Keratinocyte (primary cell): Measurements from ENCODE around the gene SSTR4. TPM values are rescaled to one million over a fixed set of nuclear protein-coding genes. Genes with fewer than 3 reads are reported as not detected.

Source experiments
- DNase-seq: peaks from one replicate; pipeline ENCODE4 v3.0.0-alpha.2; 2011; ENCODE audit warnings: low read depth, missing footprints, low spot score
- FAIRE-seq: peaks from 2 replicates; lab custom pipeline; 2011; peaks lifted over from hg19 to GRCh38; lab: Jason Lieb, UNC
- H2AFZ ChIP-seq: 2 replicates; pipeline ENCODE4 v1.6.0; 2012; ENCODE audit warnings: low read length, control low read depth, inconsistent platforms; ENCODE audit not compliant: control insufficient read depth
- H3K27ac ChIP-seq: 2 replicates; pipeline ENCODE4 v1.5.1; 2011; ENCODE audit warnings: low read length; ENCODE audit not compliant: control insufficient read depth, insufficient read depth
- H3K27me3 ChIP-seq: 3 replicates; pipeline ENCODE4 v1.6.0; 2011; ENCODE audit warnings: low read length; ENCODE audit not compliant: control insufficient read depth, insufficient read depth; ENCODE audit errors: extremely low read depth
- H3K36me3 ChIP-seq, 2 experiments: 2 replicates in 1 of 2; 3 replicates in 1 of 2; pipeline ENCODE4 v1.5.1; 2011; ENCODE audit warnings: low read length in 2 of 2, mild to moderate bottlenecking in 1 of 2; ENCODE audit not compliant: control insufficient read depth in 2 of 2, insufficient read depth in 2 of 2; ENCODE audit errors: extremely low read depth in 1 of 2
- H3K4me1 ChIP-seq: 3 replicates; pipeline ENCODE4 v1.5.1; 2011; ENCODE audit warnings: low read length; ENCODE audit not compliant: control insufficient read depth, insufficient read depth; ENCODE audit errors: extremely low read depth
- H3K4me2 ChIP-seq: 3 replicates; pipeline ENCODE4 v1.6.0; 2011; ENCODE audit warnings: low read depth, low read length; ENCODE audit not compliant: control insufficient read depth, insufficient read depth; ENCODE audit errors: extremely low read depth
- H3K4me3 ChIP-seq, 3 experiments: fragments of 200-600 bp in 1 of 3; sonication (generic) in 1 of 3; 2 replicates in 2 of 3; 3 replicates in 1 of 3; pipeline ENCODE4 v1.5.1; 2011 to 2016; ENCODE audit warnings: low read length in 3 of 3, mild to moderate bottlenecking in 3 of 3, control low read depth in 2 of 3, inconsistent platforms in 1 of 3, low read depth in 1 of 3, mixed read lengths in 1 of 3, mixed run types in 1 of 3, moderate library complexity in 1 of 3; ENCODE audit not compliant: control insufficient read depth in 2 of 3, insufficient read depth in 2 of 3; ENCODE audit errors: extremely low read depth in 1 of 3
- H3K79me2 ChIP-seq: 2 replicates; pipeline ENCODE4 v1.6.0; 2012; ENCODE audit warnings: low read length; ENCODE audit not compliant: control insufficient read depth, insufficient read depth
- H3K9ac ChIP-seq: 3 replicates; pipeline ENCODE4 v1.6.0; 2011; ENCODE audit warnings: low read length; ENCODE audit not compliant: control insufficient read depth, insufficient read depth; ENCODE audit errors: extremely low read depth
- H3K9me1 ChIP-seq: 3 replicates; pipeline ENCODE4 v1.6.0; 2011; ENCODE audit warnings: low read length; ENCODE audit not compliant: control insufficient read depth, insufficient read depth; ENCODE audit errors: extremely low read depth
- H3K9me3 ChIP-seq: 2 replicates; pipeline ENCODE4 v1.5.1; 2012; ENCODE audit warnings: low read depth, low read length; ENCODE audit not compliant: control insufficient read depth
- H4K20me1 ChIP-seq: 3 replicates; pipeline ENCODE4 v1.6.0; 2011; ENCODE audit warnings: low read length; ENCODE audit not compliant: control insufficient read depth, insufficient read depth; ENCODE audit errors: extremely low read depth
- EZH2 ChIP-seq: IDR thresholded peaks from one replicate; pipeline ENCODE4 v1.6.1; 2012; ENCODE audit warnings: inconsistent platforms, mild to moderate bottlenecking, low read length, moderate library complexity
- dilution Hi-C: fragments of 300-500 bp; cut with MboI; formaldehyde crosslinking; loops from one replicate; pipeline ENCODE4 v1.7.0; 2020; ENCODE audit warnings: low sequenced_read_pairs; ENCODE audit not compliant: extremely low pct_ligation_motif_present
- polyA plus RNA-seq, 5 experiments: library from polyadenylated mRNA; depleted of rRNA in 3 of 5; stranded (reverse) in 3 of 5; stranded (forward) in 1 of 5; unstranded in 1 of 5; fragments of >200 nt; gene quantifications; 1 replicate in 1 of 5; 2 replicates in 3 of 5; 3 replicates in 1 of 5; pipeline versions ENCODE4 v1.2.1 to v1.2.3, GENCODE V29; 2011 to 2012; ENCODE audit warnings: missing spikeins in 2 of 5, low read depth in 1 of 5, low replicate concordance in 1 of 5
- TF ChIP-seq, protein P1 (sequence below), 3 experiments: IDR thresholded peaks in 1 of 3; conservative IDR thresholded peaks in 1 of 3; optimal IDR thresholded peaks in 1 of 3; 2 replicates in 2 of 3; 3 replicates in 1 of 3; pipeline versions ENCODE3 to v1.5.1; 2011; ENCODE audit warnings: low read length in 3 of 3, mild to moderate bottlenecking in 3 of 3, moderate library complexity in 2 of 3, control low read depth in 1 of 3, inconsistent platforms in 1 of 3; ENCODE audit not compliant: insufficient read depth in 2 of 3; ENCODE audit errors: extremely low read depth in 1 of 3

The SSTR4 gene
- polyA plus RNA-seq, 1 donor (not counting 4 experiments of a cell fraction or from before 2014, with no cell fraction given): not detected

DNA sequence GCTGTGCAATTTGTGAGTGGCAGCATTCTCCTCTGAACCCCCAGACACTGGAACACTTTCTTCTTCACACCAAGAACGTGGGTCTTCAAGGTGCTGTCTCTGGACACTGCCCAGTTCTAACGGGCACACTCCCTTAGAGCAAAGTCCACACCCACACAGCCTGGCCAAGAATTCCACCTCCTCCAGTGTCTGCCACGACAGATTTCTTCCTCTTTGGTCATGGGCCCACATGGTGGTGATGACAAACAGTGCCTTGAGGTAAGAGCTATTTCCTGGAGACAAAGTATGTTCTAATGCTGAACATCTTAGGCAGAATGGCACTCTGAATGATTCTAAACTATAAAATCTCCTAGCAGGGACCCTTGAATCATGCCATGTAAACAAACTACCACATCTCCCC lies 25.5 kb upstream of the SSTR4 start:
- DNase-seq: no peak
- FAIRE-seq: peak; percentile 20
- Histone ChIP-seq H3K36me3 (no peaks in the 10 kb centered on the region), H4K20me1 (no peaks in the 10 kb centered on the region), H3K4me1 (peaks cover 4% of the 10 kb centered on the region), H3K27ac (no peak overlapping the region), H3K9ac (no peak overlapping the region), H3K27me3 (no peaks in the 10 kb centered on the region), H3K4me2 (peak overlapping the region; percentile 19), H2AFZ (peak overlapping the region; percentile 55), H3K9me1 (no peaks in the 10 kb centered on the region), H3K79me2 (no peaks in the 10 kb centered on the region), H3K4me3 (no peak overlapping the region), H3K9me3 (no peaks in the 10 kb centered on the region)
- dilution Hi-C loops: no loop called here
- TF ChIP-seq, protein P1, sequence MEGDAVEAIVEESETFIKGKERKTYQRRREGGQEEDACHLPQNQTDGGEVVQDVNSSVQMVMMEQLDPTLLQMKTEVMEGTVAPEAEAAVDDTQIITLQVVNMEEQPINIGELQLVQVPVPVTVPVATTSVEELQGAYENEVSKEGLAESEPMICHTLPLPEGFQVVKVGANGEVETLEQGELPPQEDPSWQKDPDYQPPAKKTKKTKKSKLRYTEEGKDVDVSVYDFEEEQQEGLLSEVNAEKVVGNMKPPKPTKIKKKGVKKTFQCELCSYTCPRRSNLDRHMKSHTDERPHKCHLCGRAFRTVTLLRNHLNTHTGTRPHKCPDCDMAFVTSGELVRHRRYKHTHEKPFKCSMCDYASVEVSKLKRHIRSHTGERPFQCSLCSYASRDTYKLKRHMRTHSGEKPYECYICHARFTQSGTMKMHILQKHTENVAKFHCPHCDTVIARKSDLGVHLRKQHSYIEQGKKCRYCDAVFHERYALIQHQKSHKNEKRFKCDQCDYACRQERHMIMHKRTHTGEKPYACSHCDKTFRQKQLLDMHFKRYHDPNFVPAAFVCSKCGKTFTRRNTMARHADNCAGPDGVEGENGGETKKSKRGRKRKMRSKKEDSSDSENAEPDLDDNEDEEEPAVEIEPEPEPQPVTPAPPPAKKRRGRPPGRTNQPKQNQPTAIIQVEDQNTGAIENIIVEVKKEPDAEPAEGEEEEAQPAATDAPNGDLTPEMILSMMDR (optimal IDR thresholded peaks at IDR 0.05 in 1 of 3, IDR thresholded peaks at IDR 0.05 in 1 of 3, conservative IDR thresholded peaks at IDR 0.05 in 1 of 3; ENCODE audit: extremely low read depth in 1 of 3, insufficient read depth in 2 of 3, low read length in 3 of 3): no peak

DNA sequence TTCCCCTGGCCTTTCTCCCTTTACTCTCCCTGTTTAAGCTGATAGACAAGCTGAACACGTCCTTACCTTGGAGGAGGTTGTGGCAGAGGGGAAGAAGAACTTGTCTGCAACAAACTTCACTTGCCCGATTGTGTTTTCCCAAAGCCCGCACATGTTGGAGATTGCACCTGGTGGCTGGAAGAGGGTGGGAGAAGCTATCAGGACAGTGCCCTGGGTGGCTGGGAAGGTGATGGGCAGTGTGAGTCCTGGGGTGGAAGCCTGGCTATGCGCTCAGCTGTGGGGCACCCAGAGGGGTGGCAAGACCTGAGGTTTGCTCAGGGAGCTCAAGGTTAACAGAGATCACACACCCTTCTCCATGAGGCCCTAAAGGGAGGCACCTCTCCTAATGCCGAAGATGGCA lies 25.0 kb upstream of the SSTR4 start:
- no peaks in the 10 kb centered on the region for H3K9me1 ChIP-seq
- H3K79me2 ChIP-seq: no peaks in the 10 kb centered on the region
- no peaks in the 10 kb centered on the region for H3K36me3 ChIP-seq
- H3K4me1 ChIP-seq: peaks cover 4% of the 10 kb centered on the region
- dilution Hi-C loops: no loop called here
- H3K9ac ChIP-seq: no peak overlapping the region
- no peaks in the 10 kb centered on the region for H3K9me3 ChIP-seq
- no peak overlapping the region for H2AFZ ChIP-seq
- no peaks in the 10 kb centered on the region for H3K27me3 ChIP-seq
- H3K4me2 ChIP-seq: no peak overlapping the region
- H3K4me3 ChIP-seq: no peak overlapping the region
- DNase-seq: no peak
- H3K27ac ChIP-seq: no peak overlapping the region
- TF ChIP-seq, protein P1 (optimal IDR thresholded peaks at IDR 0.05 in 1 of 3, IDR thresholded peaks at IDR 0.05 in 1 of 3, conservative IDR thresholded peaks at IDR 0.05 in 1 of 3; ENCODE audit: extremely low read depth in 1 of 3, insufficient read depth in 2 of 3, low read length in 3 of 3): no peak
- TF ChIP-seq EZH2: no peak
- no peak for FAIRE-seq
- H4K20me1 ChIP-seq: no peaks in the 10 kb centered on the region
